Caco-2 (cell line): ENCODE data around the gene ZKSCAN7. TPM values are rescaled to one million over a fixed set of nuclear protein-coding genes. Genes with fewer than 3 reads are reported as not detected.
"Not testable (repeated sequence)": the region's sequence is repeated elsewhere in the genome, so short reads cannot be mapped to it uniquely, and the experiment has no call there.

Experiments
- BruUV-seq: library from RNA; stranded (reverse); fragments of 400-500 nt; replicated peaks from 2 replicates; lab custom pipeline; 2021; lab: Mats Ljungman, UMichigan
- CTCF ChIA-PET: fragments of 300-600 bp; sonication (Branson Sonifier 250); formaldehyde crosslinking; loops from one replicate; lab custom pipeline; 2022; ENCODE audit warnings: antibody characterized with exemption; lab: Charles Lee
- POLR2A ChIA-PET: fragments of 300-600 bp; sonication (Branson Sonifier 250); formaldehyde crosslinking; loops from one replicate; lab custom pipeline; 2022; ENCODE audit warnings: antibody characterized with exemption; lab: Charles Lee
- DNase-seq, 2 experiments: peaks; one replicate each; pipeline versions ENCODE4 v3.0.0 to v3.0.0-alpha.2; 2020 to 2022
- H3K27me3 ChIP-seq: replicated peaks from 2 replicates; pipeline ENCODE4 v1.6.0; 2011; ENCODE audit warnings: low read length; ENCODE audit not compliant: control insufficient read depth, insufficient read depth
- H3K36me3 ChIP-seq: 2 replicates; pipeline ENCODE4 v1.5.1; 2011; ENCODE audit warnings: low read length; ENCODE audit not compliant: control insufficient read depth, insufficient read depth
- H3K4me1 ChIP-seq: fragments of 250-450 bp; sonication (Bioruptor Pico); 2 replicates; pipeline ENCODE4 v1.5.1; 2020; ENCODE audit warnings: mild to moderate bottlenecking
- H3K4me3 ChIP-seq: 2 replicates; pipeline ENCODE4 v1.5.1; 2011; ENCODE audit warnings: low read depth, mild to moderate bottlenecking, control low read depth, low read length
- H3K9me3 ChIP-seq: fragments of 250-450 bp; sonication (Bioruptor Pico); 2 replicates; pipeline ENCODE4 v1.5.1; 2020; ENCODE audit warnings: mild to moderate bottlenecking, moderate library complexity
- H3K27ac Mint-ChIP-seq: one replicate; pipeline ENCODE4 v1.8.0; 2022; ENCODE audit warnings: mixed read lengths; ENCODE audit not compliant: unreplicated experiment
- H3K27me3 Mint-ChIP-seq: one replicate; pipeline ENCODE4 v1.8.0; 2022; ENCODE audit warnings: mixed read lengths; ENCODE audit not compliant: insufficient read depth, unreplicated experiment
- H3K36me3 Mint-ChIP-seq: one replicate; pipeline ENCODE4 v1.8.0; 2022; ENCODE audit warnings: mild to moderate bottlenecking, mixed read lengths; ENCODE audit not compliant: insufficient read depth, unreplicated experiment
- H3K4me1 Mint-ChIP-seq: one replicate; pipeline ENCODE4 v1.8.0; 2022; ENCODE audit warnings: low read depth, mixed read lengths; ENCODE audit not compliant: unreplicated experiment
- H3K4me3 Mint-ChIP-seq: one replicate; pipeline ENCODE4 v1.8.0; 2022; ENCODE audit warnings: mild to moderate bottlenecking, moderate library complexity, mixed read lengths; ENCODE audit not compliant: unreplicated experiment
- H3K9me3 Mint-ChIP-seq: one replicate; pipeline ENCODE4 v1.8.0; 2022; ENCODE audit warnings: mixed read lengths; ENCODE audit not compliant: unreplicated experiment
- intact Hi-C: fragments of 100-400 bp; cut with micrococcal nuclease; formaldehyde crosslinking; loops from one replicate; pipeline ENCODE4 v1.10.0; 2022; ENCODE audit not compliant: unreplicated experiment
- total RNA-seq: library from RNA; stranded (reverse); gene quantifications from 2 replicates; pipeline ENCODE4 v1.2.3, GENCODE V29; 2022
- TF ChIP-seq, protein P1 (sequence below), 2 experiments: fragments of 200-600 bp in 1 of 2; IDR thresholded peaks; 1 replicate in 1 of 2; 2 replicates in 1 of 2; pipeline versions ENCODE4 v1.5.1 to v1.8.0; 2011 to 2022; ENCODE audit warnings: antibody characterized with exemption in 1 of 2, control low read depth in 1 of 2, inconsistent platforms in 1 of 2, low read depth in 1 of 2, low read length in 1 of 2, mild to moderate bottlenecking in 1 of 2, moderate library complexity in 1 of 2; ENCODE audit not compliant: insufficient read depth in 1 of 2, severe bottlenecking in 1 of 2, unreplicated experiment in 1 of 2

The ZKSCAN7 gene
- total RNA-seq, 1 experiment from 2014 or later = not detected

DNA sequence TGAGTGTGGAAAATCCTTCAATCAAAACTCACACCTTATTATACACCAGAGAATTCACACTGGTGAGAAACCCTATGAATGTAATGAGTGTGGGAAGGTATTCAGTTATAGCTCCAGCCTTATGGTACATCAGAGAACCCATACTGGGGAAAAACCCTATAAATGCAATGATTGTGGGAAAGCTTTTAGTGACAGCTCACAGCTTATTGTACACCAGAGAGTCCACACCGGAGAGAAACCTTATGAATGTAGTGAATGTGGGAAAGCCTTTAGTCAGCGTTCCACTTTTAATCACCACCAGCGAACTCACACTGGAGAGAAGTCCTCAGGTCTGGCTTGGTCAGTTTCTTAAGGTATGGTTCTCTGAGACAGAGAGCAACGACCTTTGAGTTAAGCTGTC, 16.0 kb downstream of the ZKSCAN7 start:
- Mint-ChIP-seq H3K36me3 (no peaks in the 10 kb centered on the region), H3K9me3 (peaks cover 40% of the 10 kb centered on the region)
- no peaks in the 10 kb centered on the region for H3K36me3 ChIP-seq

DNA sequence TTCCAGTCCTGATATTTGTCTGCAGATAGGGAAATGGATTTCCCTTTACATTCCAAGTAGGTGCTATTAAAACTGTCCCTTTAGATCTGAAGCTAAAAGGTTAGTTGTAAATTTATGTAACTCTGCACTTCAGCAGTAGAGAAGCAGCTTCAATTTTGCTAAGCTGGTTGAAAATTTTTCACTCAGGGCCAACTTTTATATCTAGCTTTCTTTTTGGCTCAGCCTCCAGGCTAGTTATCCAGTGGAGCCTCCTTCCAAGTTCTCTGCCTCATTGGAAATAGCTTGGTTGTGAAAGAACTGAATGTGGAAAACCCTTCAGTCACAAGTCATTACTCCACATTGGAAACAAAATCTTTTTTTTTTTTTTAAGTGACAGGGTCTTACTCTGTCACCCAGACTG, 21.6 kb downstream of the ZKSCAN7 start:
- no peak for DNase-seq
- ChIA-PET CTCF (no interaction called here), POLR2A (no interaction called here)
- no peaks in the 10 kb centered on the region for H3K36me3 ChIP-seq
- H3K27ac Mint-ChIP-seq = no peak overlapping the region
- peaks cover 9% of the 10 kb centered on the region for H3K9me3 Mint-ChIP-seq
- no peaks in the 10 kb centered on the region for H3K4me1 ChIP-seq
- no peaks in the 10 kb centered on the region for H3K36me3 Mint-ChIP-seq
- H3K27me3 Mint-ChIP-seq = peaks cover 2% of the 10 kb centered on the region
- H3K9me3 ChIP-seq = no peaks in the 10 kb centered on the region
- intact Hi-C loops = no loop called here
- H3K4me3 Mint-ChIP-seq = no peak overlapping the region
- H3K4me1 Mint-ChIP-seq = no peaks in the 10 kb centered on the region
- no peaks in the 10 kb centered on the region for H3K27me3 ChIP-seq
- BruUV-seq = no TSS peak
- TF ChIP-seq, protein P1, sequence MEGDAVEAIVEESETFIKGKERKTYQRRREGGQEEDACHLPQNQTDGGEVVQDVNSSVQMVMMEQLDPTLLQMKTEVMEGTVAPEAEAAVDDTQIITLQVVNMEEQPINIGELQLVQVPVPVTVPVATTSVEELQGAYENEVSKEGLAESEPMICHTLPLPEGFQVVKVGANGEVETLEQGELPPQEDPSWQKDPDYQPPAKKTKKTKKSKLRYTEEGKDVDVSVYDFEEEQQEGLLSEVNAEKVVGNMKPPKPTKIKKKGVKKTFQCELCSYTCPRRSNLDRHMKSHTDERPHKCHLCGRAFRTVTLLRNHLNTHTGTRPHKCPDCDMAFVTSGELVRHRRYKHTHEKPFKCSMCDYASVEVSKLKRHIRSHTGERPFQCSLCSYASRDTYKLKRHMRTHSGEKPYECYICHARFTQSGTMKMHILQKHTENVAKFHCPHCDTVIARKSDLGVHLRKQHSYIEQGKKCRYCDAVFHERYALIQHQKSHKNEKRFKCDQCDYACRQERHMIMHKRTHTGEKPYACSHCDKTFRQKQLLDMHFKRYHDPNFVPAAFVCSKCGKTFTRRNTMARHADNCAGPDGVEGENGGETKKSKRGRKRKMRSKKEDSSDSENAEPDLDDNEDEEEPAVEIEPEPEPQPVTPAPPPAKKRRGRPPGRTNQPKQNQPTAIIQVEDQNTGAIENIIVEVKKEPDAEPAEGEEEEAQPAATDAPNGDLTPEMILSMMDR (IDR thresholded peaks at IDR 0.05; ENCODE audit: insufficient read depth in 1 of 2, low read depth in 1 of 2, low read length in 1 of 2, severe bottlenecking in 1 of 2, unreplicated experiment in 1 of 2) = no peak
- no peak overlapping the region for H3K4me3 ChIP-seq

More for the DNA sequence above, 16.0 kb downstream of the ZKSCAN7 start:
- POLR2A ChIA-PET = no interaction called here
- no peak overlapping the region for H3K4me3 Mint-ChIP-seq
- intact Hi-C loops = no loop called here
- no peak overlapping the region for H3K27ac Mint-ChIP-seq
- H3K9me3 ChIP-seq = no peaks in the 10 kb centered on the region
- TF ChIP-seq, protein P1 (IDR thresholded peaks at IDR 0.05; ENCODE audit: insufficient read depth in 1 of 2, low read depth in 1 of 2, low read length in 1 of 2, severe bottlenecking in 1 of 2, unreplicated experiment in 1 of 2) = no peak
- no TSS peak for BruUV-seq
- no peaks in the 10 kb centered on the region for H3K4me1 Mint-ChIP-seq
- no peak for DNase-seq
- CTCF ChIA-PET = no interaction called here
- no peaks in the 10 kb centered on the region for H3K4me1 ChIP-seq
- H3K4me3 ChIP-seq = no peak overlapping the region
- H3K27me3 Mint-ChIP-seq = peaks cover 2% of the 10 kb centered on the region
- no peaks in the 10 kb centered on the region for H3K27me3 ChIP-seq

DNA sequence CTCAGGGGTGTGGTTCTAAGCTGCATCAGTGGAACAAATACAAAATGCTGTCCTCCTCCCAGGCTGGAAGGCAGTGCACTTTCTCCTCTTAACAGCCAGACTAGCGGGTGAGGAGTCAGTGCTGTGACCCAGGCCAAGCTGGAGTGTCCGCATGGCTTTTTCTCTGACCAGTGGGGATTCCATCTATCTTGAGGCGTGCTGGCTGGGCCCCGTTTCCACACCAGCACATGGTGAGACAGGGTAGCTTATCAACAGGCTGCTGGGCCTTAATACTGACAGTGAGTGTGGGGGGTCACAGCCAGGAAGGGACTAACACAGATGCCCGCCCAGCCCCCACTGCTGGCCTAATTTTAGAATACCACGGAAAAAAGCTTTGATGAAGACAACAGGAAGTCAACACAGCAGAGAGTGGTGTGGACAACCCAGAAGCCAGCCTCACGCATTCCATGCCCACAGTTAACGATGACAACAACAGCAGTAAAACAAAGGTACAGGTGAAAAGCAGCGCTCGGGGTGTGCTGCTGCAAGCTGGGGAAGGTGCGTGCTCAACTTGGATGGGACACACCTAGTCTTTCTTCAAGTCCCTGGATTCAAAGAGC, 22.5 kb downstream of the ZKSCAN7 start:
- H3K27me3 Mint-ChIP-seq, H3K4me3 Mint-ChIP-seq, H3K27me3 ChIP-seq, H3K4me1 ChIP-seq, intact Hi-C loops, CTCF ChIA-PET, H3K4me3 ChIP-seq, H3K9me3 ChIP-seq, BruUV-seq, H3K27ac Mint-ChIP-seq, H3K9me3 Mint-ChIP-seq, POLR2A ChIA-PET, H3K4me1 Mint-ChIP-seq, H3K36me3 Mint-ChIP-seq, DNase-seq, H3K36me3 ChIP-seq: not testable (repeated sequence)

DNA sequence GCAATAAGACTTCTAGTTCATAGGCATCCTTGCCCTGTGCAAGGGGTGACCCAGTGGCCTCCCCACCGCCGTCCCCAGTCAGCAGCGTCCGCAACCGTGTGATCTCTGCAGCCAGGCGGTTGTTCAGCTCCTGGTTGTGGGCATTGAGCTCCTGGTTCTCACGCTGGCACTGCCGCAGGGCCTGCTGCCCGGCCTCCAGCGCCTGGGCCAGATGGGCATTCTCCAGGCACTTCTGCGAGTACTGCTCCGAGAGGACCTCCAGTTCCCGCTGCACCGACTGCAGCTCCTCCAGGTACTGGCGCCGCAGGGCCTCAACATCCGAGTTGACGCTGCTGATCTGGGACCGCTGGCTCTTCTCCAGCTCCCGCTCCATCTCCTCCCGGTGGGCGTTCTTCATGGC, 23.3 kb downstream of the ZKSCAN7 start:
- H3K27ac Mint-ChIP-seq, H3K4me3 Mint-ChIP-seq, H3K4me3 ChIP-seq, DNase-seq, H3K4me1 Mint-ChIP-seq, H3K36me3 ChIP-seq, H3K9me3 Mint-ChIP-seq, CTCF ChIA-PET, H3K9me3 ChIP-seq, POLR2A ChIA-PET, BruUV-seq, intact Hi-C loops, H3K27me3 ChIP-seq, H3K36me3 Mint-ChIP-seq, H3K4me1 ChIP-seq, H3K27me3 Mint-ChIP-seq: not testable (repeated sequence)

DNA sequence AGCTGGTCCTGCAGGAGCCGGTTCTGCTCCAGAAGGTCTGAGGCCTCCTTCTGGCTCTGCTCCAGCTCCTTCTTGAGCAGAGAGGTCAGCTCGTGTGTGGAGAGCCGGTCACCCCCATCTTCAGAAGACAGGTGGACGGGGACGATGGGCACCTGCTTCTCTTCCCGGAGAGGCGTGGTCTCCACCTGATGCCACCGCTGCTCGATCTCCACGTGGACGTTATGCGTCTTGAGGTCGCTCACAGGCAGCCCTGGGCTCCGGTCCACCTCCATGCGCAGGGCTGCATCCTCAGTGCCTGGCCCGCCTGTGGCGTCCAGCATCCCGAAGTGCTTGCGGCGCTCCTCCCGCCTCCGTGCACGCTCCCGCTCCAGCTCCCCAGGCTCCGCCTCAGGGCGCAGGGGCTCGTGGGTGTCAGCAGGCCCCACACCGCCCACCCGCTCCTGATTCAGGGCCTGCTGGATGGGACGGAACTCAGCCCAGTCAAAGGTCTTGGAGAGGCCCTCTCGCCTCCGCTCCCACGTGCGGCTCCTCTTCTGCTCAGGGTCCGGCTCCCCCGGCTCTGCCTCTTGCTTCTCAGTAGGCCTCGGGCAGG, 24.0 kb downstream of the ZKSCAN7 start:
- H3K27me3 Mint-ChIP-seq, BruUV-seq, H3K4me3 Mint-ChIP-seq, H3K4me1 ChIP-seq, H3K9me3 Mint-ChIP-seq, H3K36me3 ChIP-seq, H3K9me3 ChIP-seq, H3K4me1 Mint-ChIP-seq, DNase-seq, CTCF ChIA-PET, H3K4me3 ChIP-seq, intact Hi-C loops, POLR2A ChIA-PET, H3K36me3 Mint-ChIP-seq, H3K27ac Mint-ChIP-seq, H3K27me3 ChIP-seq: not testable (repeated sequence)
